ENCODE data around the gene SLC35F3. TPM values are rescaled to one million over a fixed set of nuclear protein-coding genes. Genes with fewer than 3 reads are reported as not detected.

SLC35F3 gene
- total and polyA plus RNA-seq, 4 donors = 0.01 to 0.37 (median 0.08) TPM; not detected in 1

DNA sequence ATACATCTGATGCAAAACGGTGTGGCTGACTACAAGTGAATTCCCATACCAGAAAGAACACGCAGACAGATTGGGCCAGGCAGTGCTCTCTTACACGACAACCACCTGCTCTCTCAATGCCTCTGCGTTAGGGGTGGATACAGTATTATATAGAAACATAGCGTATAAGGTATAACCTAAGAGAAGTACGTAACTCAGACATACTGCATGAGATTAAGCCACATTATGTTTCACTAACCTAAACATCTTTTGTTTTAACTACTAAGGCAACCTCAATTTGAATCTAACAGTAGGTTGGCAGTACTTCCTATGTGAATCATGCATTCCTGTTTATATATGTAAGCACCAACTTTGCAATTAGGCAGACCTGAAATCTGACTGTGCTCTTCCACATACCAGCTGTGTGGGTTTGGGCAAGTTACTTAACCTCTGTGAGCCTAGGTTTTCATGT, 410.6 kb downstream of the SLC35F3 start:
- WGBS = 77% methylated on average over 6 of the region's 6 CpGs
- no peaks in the 10 kb centered on the region for H3K36me3 ChIP-seq (ENCODE audit: control insufficient read depth in 4 of 4, insufficient read depth in 3 of 4, low read depth in 1 of 4, low read length in 3 of 4)
- no peak overlapping the region for H3K4me3 ChIP-seq (ENCODE audit: low read depth in 1 of 3, low read length in 3 of 3)
- no peak overlapping the region for H3K9ac ChIP-seq (ENCODE audit: low read depth in 1 of 2, low read length in 2 of 2)
- TF ChIP-seq RAD21 (IDR thresholded peaks at IDR 0.05) (no peak), RXRA (IDR thresholded peaks at IDR 0.05) (no peak), TAF1 (conservative IDR thresholded peaks at IDR 0.05) (no peak), SP1 (IDR thresholded peaks at IDR 0.05) (no peak), ATF3 (IDR thresholded peaks at IDR 0.05) (no peak), HNF4A (conservative IDR thresholded peaks at IDR 0.05) (no peak), NR2F2 (IDR thresholded peaks at IDR 0.05) (no peak), FOXA2 (IDR thresholded peaks at IDR 0.05) (no peak), HNF4G (IDR thresholded peaks at IDR 0.05) (no peak), EGR1 (IDR thresholded peaks at IDR 0.05; ENCODE audit: low read depth in 2 of 2) (no peak), CTCF (IDR thresholded peaks at IDR 0.05; ENCODE audit: low read depth, low read length, missing input control) (no peak), MAX (IDR thresholded peaks at IDR 0.05) (no peak), FOXA1 (IDR thresholded peaks at IDR 0.05) (no peak), YY1 (IDR thresholded peaks at IDR 0.05) (no peak), GABPA (IDR thresholded peaks at IDR 0.05 in 1 of 2, conservative IDR thresholded peaks at IDR 0.05 in 1 of 2) (no peak), JUND (IDR thresholded peaks at IDR 0.05) (no peak)
- TF ChIP-seq, protein P1, sequence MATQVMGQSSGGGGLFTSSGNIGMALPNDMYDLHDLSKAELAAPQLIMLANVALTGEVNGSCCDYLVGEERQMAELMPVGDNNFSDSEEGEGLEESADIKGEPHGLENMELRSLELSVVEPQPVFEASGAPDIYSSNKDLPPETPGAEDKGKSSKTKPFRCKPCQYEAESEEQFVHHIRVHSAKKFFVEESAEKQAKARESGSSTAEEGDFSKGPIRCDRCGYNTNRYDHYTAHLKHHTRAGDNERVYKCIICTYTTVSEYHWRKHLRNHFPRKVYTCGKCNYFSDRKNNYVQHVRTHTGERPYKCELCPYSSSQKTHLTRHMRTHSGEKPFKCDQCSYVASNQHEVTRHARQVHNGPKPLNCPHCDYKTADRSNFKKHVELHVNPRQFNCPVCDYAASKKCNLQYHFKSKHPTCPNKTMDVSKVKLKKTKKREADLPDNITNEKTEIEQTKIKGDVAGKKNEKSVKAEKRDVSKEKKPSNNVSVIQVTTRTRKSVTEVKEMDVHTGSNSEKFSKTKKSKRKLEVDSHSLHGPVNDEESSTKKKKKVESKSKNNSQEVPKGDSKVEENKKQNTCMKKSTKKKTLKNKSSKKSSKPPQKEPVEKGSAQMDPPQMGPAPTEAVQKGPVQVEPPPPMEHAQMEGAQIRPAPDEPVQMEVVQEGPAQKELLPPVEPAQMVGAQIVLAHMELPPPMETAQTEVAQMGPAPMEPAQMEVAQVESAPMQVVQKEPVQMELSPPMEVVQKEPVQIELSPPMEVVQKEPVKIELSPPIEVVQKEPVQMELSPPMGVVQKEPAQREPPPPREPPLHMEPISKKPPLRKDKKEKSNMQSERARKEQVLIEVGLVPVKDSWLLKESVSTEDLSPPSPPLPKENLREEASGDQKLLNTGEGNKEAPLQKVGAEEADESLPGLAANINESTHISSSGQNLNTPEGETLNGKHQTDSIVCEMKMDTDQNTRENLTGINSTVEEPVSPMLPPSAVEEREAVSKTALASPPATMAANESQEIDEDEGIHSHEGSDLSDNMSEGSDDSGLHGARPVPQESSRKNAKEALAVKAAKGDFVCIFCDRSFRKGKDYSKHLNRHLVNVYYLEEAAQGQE (IDR thresholded peaks at IDR 0.05) = no peak
- TF ChIP-seq, protein P2, sequence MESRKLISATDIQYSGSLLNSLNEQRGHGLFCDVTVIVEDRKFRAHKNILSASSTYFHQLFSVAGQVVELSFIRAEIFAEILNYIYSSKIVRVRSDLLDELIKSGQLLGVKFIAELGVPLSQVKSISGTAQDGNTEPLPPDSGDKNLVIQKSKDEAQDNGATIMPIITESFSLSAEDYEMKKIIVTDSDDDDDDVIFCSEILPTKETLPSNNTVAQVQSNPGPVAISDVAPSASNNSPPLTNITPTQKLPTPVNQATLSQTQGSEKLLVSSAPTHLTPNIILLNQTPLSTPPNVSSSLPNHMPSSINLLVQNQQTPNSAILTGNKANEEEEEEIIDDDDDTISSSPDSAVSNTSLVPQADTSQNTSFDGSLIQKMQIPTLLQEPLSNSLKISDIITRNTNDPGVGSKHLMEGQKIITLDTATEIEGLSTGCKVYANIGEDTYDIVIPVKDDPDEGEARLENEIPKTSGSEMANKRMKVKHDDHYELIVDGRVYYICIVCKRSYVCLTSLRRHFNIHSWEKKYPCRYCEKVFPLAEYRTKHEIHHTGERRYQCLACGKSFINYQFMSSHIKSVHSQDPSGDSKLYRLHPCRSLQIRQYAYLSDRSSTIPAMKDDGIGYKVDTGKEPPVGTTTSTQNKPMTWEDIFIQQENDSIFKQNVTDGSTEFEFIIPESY (IDR thresholded peaks at IDR 0.05) = no peak
- H3K27ac ChIP-seq (ENCODE audit: low read depth in 1 of 2, low read length in 2 of 2) = no peak overlapping the region
- no peaks in the 10 kb centered on the region for H3K27me3 ChIP-seq (ENCODE audit: control insufficient read depth in 4 of 4, insufficient read depth in 4 of 4, low read length in 3 of 4)
- no peak for DNase-seq (ENCODE audit: low spot score)
- no peaks in the 10 kb centered on the region for H3K9me3 ChIP-seq (ENCODE audit: control insufficient read depth in 4 of 4, low read length in 3 of 4)
- peaks cover 2 to 14% (median 7%) of the 10 kb centered on the region in 4 donors for H3K4me1 ChIP-seq (ENCODE audit: control insufficient read depth in 4 of 4, insufficient read depth in 4 of 4, low read length in 3 of 4)
